ENCODE measurements around the gene ANKMY1.
"Not testable (repeated sequence)": the region's sequence is repeated elsewhere in the genome, so short reads cannot be mapped to it uniquely, and the experiment has no call there.

Gene ANKMY1

GRCh38 chr2:240523451-240524281 lies 34.1 kb downstream of the ANKMY1 start:
- DNase-seq (ENCODE audit: low read depth in 1 of 2, low spot score in 1 of 2): no peak
- H3K4me3 ChIP-seq (replicated peaks; ENCODE audit: insufficient read depth, low read length): no peak overlapping the region
- no peaks in the 10 kb centered on the region for H3K27me3 ChIP-seq (ENCODE audit: insufficient read depth, poor library complexity, severe bottlenecking)
- TF ChIP-seq CTCF (IDR thresholded peaks at IDR 0.05; ENCODE audit: insufficient read depth, low read length) (no peak), REST (IDR thresholded peaks at IDR 0.05; ENCODE audit: insufficient replicate concordance, low read depth) (no peak), POLR2AphosphoS5 (IDR thresholded peaks at IDR 0.05; ENCODE audit: low read depth) (no peak)
- H3K27ac ChIP-seq (replicated peaks): no peak overlapping the region

GRCh38 chr2:240522406-240522805 lies 35.4 kb downstream of the ANKMY1 start:
- no peak for DNase-seq (ENCODE audit: low read depth in 1 of 2, low spot score in 1 of 2)
- Histone ChIP-seq H3K27ac (replicated peaks) (no peak overlapping the region), H3K4me3 (replicated peaks; ENCODE audit: insufficient read depth, low read length) (no peak overlapping the region), H3K27me3 (ENCODE audit: insufficient read depth, poor library complexity, severe bottlenecking) (no peaks in the 10 kb centered on the region)
- TF ChIP-seq POLR2AphosphoS5 (IDR thresholded peaks at IDR 0.05; ENCODE audit: low read depth) (no peak), REST (IDR thresholded peaks at IDR 0.05; ENCODE audit: insufficient replicate concordance, low read depth) (no peak), CTCF (IDR thresholded peaks at IDR 0.05; ENCODE audit: insufficient read depth, low read length) (no peak), SPI1 (IDR thresholded peaks at IDR 0.05; ENCODE audit: borderline replicate concordance, low read depth) (no peak), GABPA (IDR thresholded peaks at IDR 0.05; ENCODE audit: low read depth) (no peak)

- DNase-seq (ENCODE audit: low read depth in 1 of 2, low spot score in 1 of 2); H3K27me3 ChIP-seq (ENCODE audit: insufficient read depth, poor library complexity, severe bottlenecking); H3K4me3 ChIP-seq (replicated peaks; ENCODE audit: insufficient read depth, low read length); H3K27ac ChIP-seq (replicated peaks): not testable (repeated sequence)
Observed at GRCh38 chr2:240521885-240522284, 35.9 kb downstream of the ANKMY1 start.

- no peak overlapping the region for H3K4me3 ChIP-seq (replicated peaks; ENCODE audit: insufficient read depth, low read length)
- no peak overlapping the region for H3K27ac ChIP-seq (replicated peaks)
- TF ChIP-seq GABPA (IDR thresholded peaks at IDR 0.05; ENCODE audit: low read depth) (no peak), REST (IDR thresholded peaks at IDR 0.05; ENCODE audit: insufficient replicate concordance, low read depth) (no peak), POLR2AphosphoS5 (IDR thresholded peaks at IDR 0.05; ENCODE audit: low read depth) (no peak), CTCF (IDR thresholded peaks at IDR 0.05; ENCODE audit: insufficient read depth, low read length) (no peak), SPI1 (IDR thresholded peaks at IDR 0.05; ENCODE audit: borderline replicate concordance, low read depth) (no peak)
- DNase-seq (ENCODE audit: low read depth in 1 of 2, low spot score in 1 of 2): no peak
- H3K27me3 ChIP-seq (ENCODE audit: insufficient read depth, poor library complexity, severe bottlenecking): no peaks in the 10 kb centered on the region
Observed at GRCh38 chr2:240520974-240521350, 36.8 kb downstream of the ANKMY1 start.
